Smooth muscle cell of the pulmonary artery (primary cell): ENCODE measurements around the gene RGR. TPM values are rescaled to one million over a fixed set of nuclear protein-coding genes. Genes with fewer than 3 reads are reported as not detected.

Experiments used
- total RNA-seq: library from RNA; depleted of rRNA; stranded (reverse); fragments of >200 nt; gene quantifications from 2 replicates; pipeline ENCODE4 v1.2.3, GENCODE V29; 2014

Gene RGR
- not detected in 2 replicates for total RNA-seq

GRCh38 chr10:84244651-84245270 lies at the start of gene RGR:
Gene RGR (plus strand): TSS chr10:84245053. CDS start chr10:84245091, 38 bp downstream.

GRCh38 chr10:84225427-84226173 lies 19.3 kb upstream of the RGR start, which contains the start of gene LRIT2:
Gene LRIT2 (minus strand): TSS chr10:84225544. CDS start chr10:84225520, 24 bp downstream.

GRCh38 chr10:84241185-84241790 lies 3.6 kb upstream of the RGR start, which contains the start of gene LRIT1:
Gene LRIT1 (minus strand): TSS chr10:84241546. CDS start chr10:84241439, 107 bp downstream.

Other genes with a start within 250 kb of the RGR start
- gene GHITM, start 105.5 kb upstream of the RGR start, total RNA-seq, result 172 and 189 TPM in 2 replicates
- gene GPR15LG, start 71.3 kb upstream of the RGR start, total RNA-seq, result not detected in 2 replicates
- gene CDHR1, start 50.5 kb upstream of the RGR start, total RNA-seq, result under 0.01 and 0.20 TPM in 2 replicates
- gene LRIT2, start 19.5 kb upstream of the RGR start, total RNA-seq, result not detected in 2 replicates
- gene LRIT1, start 3.5 kb upstream of the RGR start, total RNA-seq, result not detected in 2 replicates
- 30.2 and 32.5 TPM in 2 replicates for gene CCSER2, start 83.5 kb downstream of the RGR start, total RNA-seq